Esophagus muscularis mucosa (tissue), 4 donors: ENCODE data around the gene EIF4E2. TPM values are rescaled to one million over a fixed set of nuclear protein-coding genes. Genes with fewer than 3 reads are reported as not detected.

ENCODE experiments used
- DNase-seq: peaks from one replicate; pipeline ENCODE4 v3.0.0-alpha.2; 2017; ENCODE audit errors: extremely low spot score
- H3K27ac ChIP-seq, 4 donors: fragments of 200-600 bp; sonication (generic); replicated peaks in 1 of 4; 1 replicate in 3 of 4; 2 replicates in 1 of 4; pipeline ENCODE4 v1.5.1; 2016 to 2019; ENCODE audit warnings: mild to moderate bottlenecking in 1 of 4
- H3K27me3 ChIP-seq, 4 donors: fragments of 200-600 bp; sonication (generic); one replicate each; pipeline versions ENCODE4 v1.5.1 to v1.6.0; 2016 to 2019
- H3K36me3 ChIP-seq, 4 donors: fragments of 200-600 bp; sonication (generic); one replicate each; pipeline ENCODE4 v1.5.1; 2016 to 2019
- H3K4me1 ChIP-seq, 4 donors: fragments of 200-600 bp; sonication (generic); one replicate each; pipeline ENCODE4 v1.5.1; 2016 to 2019
- H3K4me3 ChIP-seq, 4 donors: fragments of 200-600 bp; sonication (generic); 1 replicate in 2 of 4; 2 replicates in 2 of 4; pipeline ENCODE4 v1.5.1; 2016 to 2019; ENCODE audit warnings: mild to moderate bottlenecking in 4 of 4, moderate library complexity in 1 of 4
- H3K9me3 ChIP-seq, 4 donors: fragments of 200-600 bp; sonication (generic); 1 replicate in 3 of 4; 2 replicates in 1 of 4; pipeline ENCODE4 v1.5.1; 2016 to 2019
- EP300 ChIP-seq: sonication (generic); formaldehyde crosslinking; IDR thresholded peaks from one replicate; pipeline ENCODE4 v1.6.1; 2017; ENCODE audit warnings: antibody characterized with exemption
- POLR2A ChIP-seq: fragments of 450-650 bp; IDR thresholded peaks from one replicate; pipeline ENCODE4 v1.6.1; 2017; ENCODE audit warnings: antibody characterized with exemption, moderate library complexity, mild to moderate bottlenecking, low read depth
- POLR2AphosphoS5 ChIP-seq, 2 donors: sonication (generic); formaldehyde crosslinking; IDR thresholded peaks; one replicate each; pipeline ENCODE4 v1.6.1; 2017; ENCODE audit warnings: antibody characterized with exemption in 2 of 2
- WGBS: methylation state at CpG from one replicate; pipeline ENCODE4 v1.1.5; 2018; 5-methylcytosine and 5-hydroxymethylcytosine counted together
- intact Hi-C: fragments of 100-400 bp; cut with DNase I; formaldehyde crosslinking; loops from one replicate; pipeline ENCODE4 v1.15.1; 2023
- total RNA-seq, 4 donors: library from RNA; depleted of rRNA; stranded (reverse); fragments of >200 nt; gene quantifications; one replicate each; pipeline versions ENCODE4 v1.1.0 to v1.2.1, GENCODE V29; 2016
- TF ChIP-seq, protein P1 (sequence below), 3 experiments: fragments of 200-600 bp in 2 of 3; fragments of 450-650 bp in 1 of 3; sonication (generic) in 2 of 3; IDR thresholded peaks; one replicate each; pipeline ENCODE4 v1.5.1; 2017 to 2019; ENCODE audit warnings: antibody characterized with exemption in 3 of 3, mild to moderate bottlenecking in 2 of 3, moderate library complexity in 1 of 3

Gene EIF4E2
- total RNA-seq, 4 donors from 2014 or later: 37.0 to 55.8 (median 44.2) TPM

DNA sequence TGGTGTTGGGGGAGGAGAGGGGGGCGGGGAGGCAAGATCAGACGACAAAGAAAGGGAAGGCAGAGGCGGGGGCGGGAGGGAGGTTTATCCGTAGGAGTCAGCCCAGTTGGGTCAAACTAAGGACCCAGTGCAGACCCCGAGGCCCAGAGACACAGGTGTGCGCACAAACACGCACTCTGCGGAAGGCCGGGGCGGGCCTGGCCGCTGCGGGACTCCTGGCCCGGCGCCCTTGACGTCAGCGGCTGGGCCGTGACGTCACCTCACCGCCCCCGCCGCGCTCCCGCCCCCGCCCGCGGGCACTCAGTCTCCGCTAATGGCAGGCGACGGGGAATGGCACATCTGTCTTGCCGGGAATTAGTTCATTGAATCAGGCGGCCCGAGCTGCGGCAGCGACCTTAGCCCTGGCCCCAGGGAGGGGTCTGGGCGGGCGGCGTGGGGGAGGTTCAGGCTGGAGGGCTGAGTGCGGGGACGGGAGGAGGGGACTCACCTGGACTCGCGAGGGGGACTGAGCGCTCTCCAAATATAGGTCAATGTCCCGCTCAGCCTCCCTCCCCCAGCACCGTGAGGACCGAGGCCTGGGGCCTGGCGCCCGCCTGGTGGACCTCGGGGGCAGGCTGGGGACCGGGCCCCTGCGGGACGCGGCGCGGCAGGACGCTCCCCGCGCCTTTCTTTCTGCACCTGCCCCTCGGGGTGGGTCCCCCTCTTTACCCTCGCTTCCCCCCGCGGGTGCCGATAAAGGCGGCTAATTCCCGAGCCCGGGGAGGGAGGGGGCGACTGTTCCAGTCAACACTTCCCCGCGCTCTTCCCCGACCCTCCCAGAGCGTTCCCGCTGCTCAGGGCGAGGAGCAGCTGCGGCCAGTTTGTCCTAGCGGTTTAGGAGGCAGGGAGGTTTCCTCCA lies 47.3 kb upstream of the EIF4E2 start:
- no peaks in the 10 kb centered on the region for H3K36me3 ChIP-seq
- intact Hi-C loops: no loop called here
- no peaks in the 10 kb centered on the region for H3K9me3 ChIP-seq
- no peak for DNase-seq
- WGBS: 2% methylated on average over 11 of the region's 75 CpGs
- peaks cover 2 to 23% (median 22%) of the 10 kb centered on the region in 4 donors for H3K4me1 ChIP-seq
- TF ChIP-seq POLR2A (no peak), POLR2AphosphoS5 (IDR thresholded peaks at IDR 0.05) (peak; percentile 27 to 37)
- peaks cover 0 to 36% (median 9%) of the 10 kb centered on the region in 4 donors for H3K27me3 ChIP-seq
- H3K27ac ChIP-seq: peak overlapping the region; percentile 3 to 60 (median 38)
- peak overlapping the region; percentile 64 to 72 (median 66) for H3K4me3 ChIP-seq

DNA sequence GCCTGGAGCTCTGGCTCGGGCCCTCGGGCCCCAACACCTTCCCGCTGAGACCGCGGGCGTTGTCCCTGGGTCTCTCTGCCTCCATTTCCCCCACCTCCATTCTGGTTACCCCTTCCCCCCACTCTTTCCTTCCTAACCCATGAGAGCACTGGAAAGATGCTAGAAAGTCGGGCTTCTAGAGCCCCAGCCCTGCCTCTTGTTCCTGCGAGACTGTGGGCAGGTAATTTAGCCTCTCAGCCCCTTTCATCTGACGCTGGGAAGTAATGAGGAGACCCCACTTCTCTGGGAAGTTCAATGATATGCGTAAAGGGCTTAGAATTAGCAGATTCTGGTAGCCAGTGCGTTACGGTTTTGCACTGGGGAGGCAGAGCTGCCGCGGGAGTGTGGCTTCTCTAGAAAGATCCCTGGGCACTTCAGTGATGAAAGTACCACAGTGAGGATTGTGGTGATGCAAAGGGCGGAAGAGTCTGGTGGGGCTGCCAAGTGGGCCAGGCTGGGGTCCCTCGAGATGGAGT lies 46.6 kb upstream of the EIF4E2 start:
- Histone ChIP-seq H3K4me1 (peaks cover 2 to 23% (median 22%) of the 10 kb centered on the region in 4 donors), H3K27me3 (peaks cover 0 to 36% (median 9%) of the 10 kb centered on the region in 4 donors), H3K27ac (peak overlapping the region in 3 of 4 donors; percentile 35 to 60 (median 42)), H3K36me3 (no peaks in the 10 kb centered on the region), H3K9me3 (no peaks in the 10 kb centered on the region), H3K4me3 (peak overlapping the region; percentile 64 to 72 (median 66))
- no peak for DNase-seq
- intact Hi-C loops: no loop called here
- TF ChIP-seq EP300: no peak
- TF ChIP-seq POLR2A: no peak
- TF ChIP-seq, protein P1, sequence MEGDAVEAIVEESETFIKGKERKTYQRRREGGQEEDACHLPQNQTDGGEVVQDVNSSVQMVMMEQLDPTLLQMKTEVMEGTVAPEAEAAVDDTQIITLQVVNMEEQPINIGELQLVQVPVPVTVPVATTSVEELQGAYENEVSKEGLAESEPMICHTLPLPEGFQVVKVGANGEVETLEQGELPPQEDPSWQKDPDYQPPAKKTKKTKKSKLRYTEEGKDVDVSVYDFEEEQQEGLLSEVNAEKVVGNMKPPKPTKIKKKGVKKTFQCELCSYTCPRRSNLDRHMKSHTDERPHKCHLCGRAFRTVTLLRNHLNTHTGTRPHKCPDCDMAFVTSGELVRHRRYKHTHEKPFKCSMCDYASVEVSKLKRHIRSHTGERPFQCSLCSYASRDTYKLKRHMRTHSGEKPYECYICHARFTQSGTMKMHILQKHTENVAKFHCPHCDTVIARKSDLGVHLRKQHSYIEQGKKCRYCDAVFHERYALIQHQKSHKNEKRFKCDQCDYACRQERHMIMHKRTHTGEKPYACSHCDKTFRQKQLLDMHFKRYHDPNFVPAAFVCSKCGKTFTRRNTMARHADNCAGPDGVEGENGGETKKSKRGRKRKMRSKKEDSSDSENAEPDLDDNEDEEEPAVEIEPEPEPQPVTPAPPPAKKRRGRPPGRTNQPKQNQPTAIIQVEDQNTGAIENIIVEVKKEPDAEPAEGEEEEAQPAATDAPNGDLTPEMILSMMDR (IDR thresholded peaks at IDR 0.05): no peak
- no peak for TF ChIP-seq POLR2AphosphoS5 (IDR thresholded peaks at IDR 0.05)
- 51% methylated on average over 15 of the region's 16 CpGs for WGBS

DNA sequence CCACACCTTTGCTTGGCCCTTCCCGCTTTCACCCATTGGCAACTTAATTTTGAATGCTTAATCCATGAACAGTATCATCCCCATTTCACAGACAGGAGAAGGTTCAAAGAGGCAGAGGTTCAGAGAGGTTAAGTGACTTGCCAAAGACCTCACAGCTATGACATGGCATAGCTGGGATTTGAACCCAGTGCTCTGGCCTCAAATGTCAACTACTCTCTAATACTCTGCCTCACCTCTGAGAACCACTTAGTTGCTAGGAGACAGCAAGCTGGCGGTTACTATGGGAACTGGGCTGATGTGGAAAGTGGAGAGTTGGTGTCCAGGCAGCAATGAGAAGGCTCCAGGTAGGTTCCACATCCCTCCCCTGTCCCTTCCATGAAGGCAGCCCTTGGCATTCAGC lies 46.1 kb upstream of the EIF4E2 start:
- no peak for TF ChIP-seq POLR2AphosphoS5 (IDR thresholded peaks at IDR 0.05)
- TF ChIP-seq, protein P1 (IDR thresholded peaks at IDR 0.05): no peak
- no peak for TF ChIP-seq POLR2A
- no peak for TF ChIP-seq EP300
- no peak for DNase-seq
- Histone ChIP-seq H3K4me3 (no peak overlapping the region), H3K9me3 (no peaks in the 10 kb centered on the region), H3K27me3 (peaks cover 0 to 36% (median 9%) of the 10 kb centered on the region in 4 donors), H3K4me1 (peaks cover 2 to 23% (median 22%) of the 10 kb centered on the region in 4 donors), H3K36me3 (no peaks in the 10 kb centered on the region), H3K27ac (no peak overlapping the region)
- intact Hi-C loops: no loop called here
- WGBS: 100% methylated on average over 2 of the region's 2 CpGs

DNA sequence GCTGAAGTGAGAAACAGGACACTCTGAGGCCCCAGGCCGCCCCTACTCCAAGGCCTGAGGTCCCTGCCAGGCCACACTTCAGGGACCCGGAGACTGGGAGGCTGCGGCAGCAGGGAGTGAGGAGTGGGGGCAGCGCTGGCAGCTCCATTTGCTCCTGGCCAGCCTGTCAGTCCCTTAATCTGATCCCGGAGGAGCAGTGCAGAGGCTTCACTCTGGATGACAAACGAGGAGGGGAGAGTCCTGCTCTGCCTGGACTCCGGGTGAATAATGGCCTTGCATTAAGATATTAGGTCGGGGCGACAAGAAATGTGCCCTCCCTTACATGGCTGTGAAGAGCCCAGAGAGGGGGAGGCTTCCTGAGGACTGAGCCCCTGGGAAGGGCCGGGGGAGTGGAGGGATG lies 44.6 kb upstream of the EIF4E2 start:
- Histone ChIP-seq H3K4me1 (peaks cover 2 to 23% (median 22%) of the 10 kb centered on the region in 4 donors), H3K4me3 (no peak overlapping the region), H3K27me3 (peaks cover 0 to 36% (median 9%) of the 10 kb centered on the region in 4 donors), H3K36me3 (no peaks in the 10 kb centered on the region), H3K27ac (no peak overlapping the region), H3K9me3 (no peaks in the 10 kb centered on the region)
- DNase-seq: no peak
- no peak for TF ChIP-seq POLR2A
- TF ChIP-seq POLR2AphosphoS5 (IDR thresholded peaks at IDR 0.05): no peak
- TF ChIP-seq, protein P1 (IDR thresholded peaks at IDR 0.05): no peak
- TF ChIP-seq EP300: no peak
- intact Hi-C loops: no loop called here
- WGBS: 32% methylated on average over 8 of the region's 10 CpGs

DNA sequence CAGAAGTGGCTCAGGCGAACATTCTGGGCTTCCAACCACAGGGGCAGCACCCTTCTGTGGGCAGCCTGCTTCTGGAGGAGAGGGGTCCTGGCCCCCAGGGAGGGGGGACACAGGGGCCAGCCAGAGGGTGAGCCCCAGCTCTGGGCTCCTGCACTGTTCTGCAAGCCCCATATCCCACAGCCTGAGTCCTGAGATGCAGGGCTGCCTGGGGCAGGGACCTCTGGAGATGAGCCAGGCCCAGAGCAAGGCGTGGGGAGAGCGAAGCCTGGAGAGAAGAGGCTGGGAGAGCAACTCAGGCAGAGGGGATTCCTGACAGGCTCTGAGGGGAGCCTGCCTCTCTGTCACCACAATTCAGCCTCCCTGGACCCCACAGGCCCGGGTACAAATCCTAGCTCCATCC lies 43.8 kb upstream of the EIF4E2 start:
- Histone ChIP-seq H3K4me3 (no peak overlapping the region), H3K9me3 (no peaks in the 10 kb centered on the region), H3K27ac (no peak overlapping the region), H3K36me3 (no peaks in the 10 kb centered on the region), H3K4me1 (peaks cover 2 to 23% (median 22%) of the 10 kb centered on the region in 4 donors), H3K27me3 (peaks cover 0 to 43% (median 9%) of the 10 kb centered on the region in 4 donors)
- WGBS: 84% methylated on average over 3 of the region's 4 CpGs
- TF ChIP-seq, protein P1 (IDR thresholded peaks at IDR 0.05): no peak
- no peak for TF ChIP-seq POLR2A
- TF ChIP-seq EP300: no peak
- TF ChIP-seq POLR2AphosphoS5 (IDR thresholded peaks at IDR 0.05): no peak
- no peak for DNase-seq
- intact Hi-C loops: no loop called here
